ENCODE data around the gene TMEM250. TPM values are rescaled to one million over a fixed set of nuclear protein-coding genes. Genes with fewer than 3 reads are reported as not detected.

TMEM250 gene
- total RNA-seq, 1 experiment from 2014 or later: 43.2 TPM

GRCh38 chr9:136084063-136084944 is 34.4 kb downstream of the TMEM250 start:
- peaks cover 18% of the 10 kb centered on the region for H3K36me3 Mint-ChIP-seq (ENCODE audit: insufficient read depth, unreplicated experiment)
- BruUV-seq (replicated peaks): no TSS peak
- TF ChIP-seq CTCF (IDR thresholded peaks at IDR 0.05; ENCODE audit: unreplicated experiment): no peak
- H3K9me3 Mint-ChIP-seq (ENCODE audit: unreplicated experiment): no peaks in the 10 kb centered on the region
- no peak for DNase-seq (ENCODE audit: unreplicated experiment)
- ChIA-PET CTCF (interaction anchor here (0.7 to 1.6 kb wide), 3 partner anchors 38 to 117 kb away, joined by 3 to 6 read pairs (median 3); no protein-coding TSS in a partner anchor), POLR2A (interaction anchor here (0.7 kb wide), 1 partner anchor 180 kb away, joined by 3 read pairs; no protein-coding TSS in a partner anchor)
- intact Hi-C loops (cut with micrococcal nuclease): no loop called here
- peaks cover 22% of the 10 kb centered on the region for H3K4me1 Mint-ChIP-seq (ENCODE audit: insufficient read depth, unreplicated experiment)
- no peaks in the 10 kb centered on the region for H3K27me3 Mint-ChIP-seq (ENCODE audit: insufficient read depth, unreplicated experiment)
- no peak overlapping the region for H3K27ac Mint-ChIP-seq (ENCODE audit: low read depth, unreplicated experiment)
- H3K4me3 Mint-ChIP-seq (ENCODE audit: unreplicated experiment): no peak overlapping the region

GRCh38 chr9:136083558-136084062 is 35.1 kb downstream of the TMEM250 start:
- intact Hi-C loops (cut with micrococcal nuclease): no loop called here
- H3K27me3 Mint-ChIP-seq (ENCODE audit: insufficient read depth, unreplicated experiment): no peaks in the 10 kb centered on the region
- DNase-seq (ENCODE audit: unreplicated experiment): no peak
- H3K36me3 Mint-ChIP-seq (ENCODE audit: insufficient read depth, unreplicated experiment): peaks cover 21% of the 10 kb centered on the region
- ChIA-PET POLR2A (interaction anchor here (0.7 kb wide), 1 partner anchor 180 kb away, joined by 3 read pairs; no protein-coding TSS in a partner anchor), CTCF (interaction anchor here (1.6 kb wide), 1 partner anchor 39 kb away, joined by 6 read pairs; no protein-coding TSS in a partner anchor)
- BruUV-seq (replicated peaks): no TSS peak
- no peak overlapping the region for H3K4me3 Mint-ChIP-seq (ENCODE audit: unreplicated experiment)
- H3K27ac Mint-ChIP-seq (ENCODE audit: low read depth, unreplicated experiment): no peak overlapping the region
- H3K9me3 Mint-ChIP-seq (ENCODE audit: unreplicated experiment): no peaks in the 10 kb centered on the region
- peaks cover 27% of the 10 kb centered on the region for H3K4me1 Mint-ChIP-seq (ENCODE audit: insufficient read depth, unreplicated experiment)
- no peak for TF ChIP-seq CTCF (IDR thresholded peaks at IDR 0.05; ENCODE audit: unreplicated experiment)

GRCh38 chr9:136082496-136083361 is 35.9 kb downstream of the TMEM250 start:
- BruUV-seq (replicated peaks): no TSS peak
- CTCF ChIA-PET: interaction anchor here (1.4 to 2.3 kb wide), 3 partner anchors 12 to 40 kb away, joined by 4 to 7 read pairs (median 6); partner anchors contain the start of gene NACC2
- Mint-ChIP-seq H3K4me3 (ENCODE audit: unreplicated experiment) (no peak overlapping the region), H3K9me3 (ENCODE audit: unreplicated experiment) (no peaks in the 10 kb centered on the region), H3K36me3 (ENCODE audit: insufficient read depth, unreplicated experiment) (peaks cover 26% of the 10 kb centered on the region), H3K27me3 (ENCODE audit: insufficient read depth, unreplicated experiment) (no peaks in the 10 kb centered on the region), H3K4me1 (ENCODE audit: insufficient read depth, unreplicated experiment) (peaks cover 22% of the 10 kb centered on the region), H3K27ac (ENCODE audit: low read depth, unreplicated experiment) (no peak overlapping the region)
- intact Hi-C loops (cut with micrococcal nuclease): no loop called here
- no peak for DNase-seq (ENCODE audit: unreplicated experiment)
- TF ChIP-seq CTCF (IDR thresholded peaks at IDR 0.05; ENCODE audit: unreplicated experiment): no peak
- POLR2A ChIA-PET: no interaction called here

Measured in MCF 10A (cell line).